ENCODE data around the gene ERN1.
"Not testable (repeated sequence)": the region's sequence is repeated elsewhere in the genome, so short reads cannot be mapped to it uniquely, and the experiment has no call there.

Gene ERN1

GRCh38 chr17:64145751-64146417 lies 15.9 kb upstream of the ERN1 start:
- peak overlapping the region; percentile 70 for H3K4me3 ChIP-seq (ENCODE audit: low read depth, low read length)
- DNase-seq (ENCODE audit: low read depth), result peak; percentile 100

DNA sequence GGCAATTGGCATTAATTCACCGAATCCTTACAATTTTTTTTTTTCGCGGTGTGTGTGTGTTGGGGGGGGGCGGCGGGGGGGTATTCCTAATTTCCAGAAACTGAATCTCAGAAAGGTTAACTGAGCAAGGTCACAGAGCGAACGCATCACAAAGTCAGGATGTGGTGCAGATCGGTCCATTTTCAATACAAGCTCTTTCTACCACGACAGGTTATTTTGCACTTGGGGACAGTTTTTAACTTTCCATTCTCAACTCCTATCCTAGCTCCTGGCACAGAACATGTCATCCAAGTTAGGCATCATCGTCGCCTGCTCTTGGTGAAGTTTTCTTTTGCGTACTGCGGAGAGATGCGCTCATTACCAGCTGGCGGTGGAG lies 15.4 kb upstream of the ERN1 start:
- no peak for DNase-seq (ENCODE audit: low read depth)
- H3K4me3 ChIP-seq (ENCODE audit: low read depth, low read length), result peak overlapping the region; percentile 70

- no peak for DNase-seq (ENCODE audit: low read depth)
- no peak overlapping the region for H3K4me3 ChIP-seq (ENCODE audit: low read depth, low read length)
Measured at GRCh38 chr17:64139542-64139941, 9.6 kb upstream of the ERN1 start.

GRCh38 chr17:64138441-64138840 lies 8.5 kb upstream of the ERN1 start:
- no peak for DNase-seq (ENCODE audit: low read depth)
- no peak overlapping the region for H3K4me3 ChIP-seq (ENCODE audit: low read depth, low read length)

GRCh38 chr17:64135000-64135399 lies 5.1 kb upstream of the ERN1 start:
- no peak overlapping the region for H3K4me3 ChIP-seq (ENCODE audit: low read depth, low read length)
- no peak for DNase-seq (ENCODE audit: low read depth)

DNA sequence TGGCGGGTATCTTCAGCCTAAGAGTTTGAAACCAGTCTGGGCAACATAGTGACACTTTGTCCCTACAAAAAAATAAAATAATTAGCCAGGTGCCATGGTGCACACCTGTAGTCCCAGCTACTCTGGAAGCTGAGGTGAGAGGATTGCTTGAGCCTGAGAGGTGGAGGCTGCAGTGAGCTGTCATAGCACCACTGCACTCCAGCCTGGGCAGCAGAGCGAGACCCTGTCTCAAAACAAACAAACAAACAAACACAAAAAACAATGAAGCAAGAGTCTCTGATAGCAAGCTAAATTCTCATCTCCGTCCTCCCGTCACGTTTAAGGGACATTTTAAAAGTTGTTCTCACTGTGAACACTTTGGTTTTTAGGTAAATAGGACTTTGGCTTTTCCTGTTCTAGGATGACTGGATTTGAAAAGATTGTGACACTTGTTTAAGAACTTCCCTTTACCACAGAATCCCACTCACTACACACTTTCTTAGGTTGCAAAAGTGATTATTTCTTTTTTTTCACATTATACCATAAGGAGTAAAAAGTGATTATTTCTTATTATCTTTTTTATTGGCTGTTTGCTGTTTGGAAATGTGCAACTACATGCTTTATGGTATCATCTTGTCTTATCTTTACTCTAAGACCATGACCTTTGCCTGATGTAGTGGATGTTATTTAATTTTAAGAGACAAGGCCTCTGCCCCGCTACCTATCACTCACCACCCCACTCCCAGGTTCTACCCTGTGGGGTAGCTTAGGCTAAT lies 4.4 kb upstream of the ERN1 start:
- H3K4me3 ChIP-seq (ENCODE audit: low read depth, low read length), result no peak overlapping the region
- no peak for DNase-seq (ENCODE audit: low read depth)

DNA sequence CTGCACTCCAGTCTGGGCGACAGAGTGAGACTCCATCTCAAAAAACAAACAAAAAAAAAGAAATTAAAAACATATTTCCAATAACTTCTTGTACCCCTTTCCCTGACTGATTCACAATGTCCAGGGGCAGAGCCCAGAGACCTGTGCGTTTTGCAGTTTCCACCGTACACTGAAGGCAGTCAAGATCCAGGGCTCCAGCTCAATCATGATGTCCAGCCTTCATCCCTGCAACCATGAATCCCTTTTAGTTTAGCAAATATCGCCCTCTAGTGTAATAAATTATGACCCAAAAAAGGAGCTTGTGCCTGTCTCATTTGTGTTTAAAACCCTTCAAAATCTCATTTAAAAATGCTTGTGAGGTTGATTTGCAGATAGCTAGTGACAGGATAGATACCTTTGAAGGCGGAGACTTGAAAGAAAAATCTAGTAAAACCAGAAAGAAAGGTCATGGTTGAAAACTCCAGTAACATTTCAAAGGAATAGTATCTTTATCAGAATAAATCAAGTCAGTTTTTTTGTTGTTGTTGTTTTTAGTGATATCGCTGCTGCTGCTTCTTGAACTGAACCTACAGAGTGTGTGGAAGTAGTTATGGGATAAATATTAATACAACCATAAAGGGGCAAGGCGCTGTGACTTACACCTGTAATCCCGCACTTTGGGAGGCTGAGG lies 3.7 kb upstream of the ERN1 start:
- no peak overlapping the region for H3K4me3 ChIP-seq (ENCODE audit: low read depth, low read length)
- DNase-seq (ENCODE audit: low read depth), result no peak

GRCh38 chr17:64131606-64132270 lies 1.8 kb upstream of the ERN1 start:
- H3K4me3 ChIP-seq (ENCODE audit: low read depth, low read length), result no peak overlapping the region
- DNase-seq (ENCODE audit: low read depth), result no peak

DNA sequence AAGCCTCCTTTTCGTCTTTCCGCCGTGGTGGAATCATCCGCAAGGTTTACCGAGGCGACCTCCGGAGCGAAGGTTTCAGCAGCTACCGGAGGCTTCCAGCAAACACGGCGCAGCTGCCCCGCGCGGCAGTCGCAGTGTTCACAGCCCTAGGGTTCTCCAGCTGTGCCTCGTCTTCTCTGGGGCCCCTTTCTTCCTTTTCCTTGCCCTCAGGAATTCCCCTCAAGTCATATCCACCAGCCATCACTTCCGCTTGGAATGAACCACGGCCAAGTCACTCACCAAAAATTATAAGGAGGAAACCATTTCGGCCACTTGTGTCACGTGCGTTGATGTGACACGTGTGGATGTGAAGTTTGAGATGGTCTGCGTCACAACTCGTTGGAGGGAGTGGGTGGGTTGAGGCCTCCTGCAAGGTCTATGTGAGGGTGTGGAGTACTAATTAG lies 636 bp upstream of the ERN1 start:
- peak overlapping the region; percentile 79 for H3K4me3 ChIP-seq (ENCODE audit: low read depth, low read length)
- no peak for DNase-seq (ENCODE audit: low read depth)

- peak overlapping the region; percentile 79 for H3K4me3 ChIP-seq (ENCODE audit: low read depth, low read length)
- no peak for DNase-seq (ENCODE audit: low read depth)
Measured at GRCh38 chr17:64129515-64129764, 504 bp downstream of the ERN1 start.

GRCh38 chr17:64128787-64129514 lies 993 bp downstream of the ERN1 start:
- H3K4me3 ChIP-seq (ENCODE audit: low read depth, low read length), result peak overlapping the region; percentile 79
- DNase-seq (ENCODE audit: low read depth), result no peak

DNA sequence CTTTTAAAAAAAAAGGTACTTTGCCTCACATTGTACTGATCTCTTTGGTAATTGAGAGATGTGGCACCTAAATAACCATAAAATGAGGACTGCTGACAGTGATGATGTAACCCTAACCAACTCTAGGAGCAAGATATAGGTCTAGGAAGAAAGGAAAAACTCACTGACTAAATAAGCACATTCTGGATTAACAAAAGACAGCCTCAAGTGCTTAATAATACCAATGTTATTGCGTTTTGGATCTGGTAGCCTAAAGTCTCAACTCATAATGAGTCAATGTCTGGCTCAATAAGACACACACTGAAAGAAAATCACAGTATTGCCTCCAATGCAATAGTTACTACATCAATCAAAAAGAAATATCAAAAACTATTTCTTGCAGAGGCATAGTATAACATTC lies 3.0 kb downstream of the ERN1 start:
- DNase-seq (ENCODE audit: low read depth), result no peak
- H3K4me3 ChIP-seq (ENCODE audit: low read depth, low read length), result no peak overlapping the region

GRCh38 chr17:64125937-64126336 lies 4.0 kb downstream of the ERN1 start:
- no peak overlapping the region for H3K4me3 ChIP-seq (ENCODE audit: low read depth, low read length)
- no peak for DNase-seq (ENCODE audit: low read depth)

DNA sequence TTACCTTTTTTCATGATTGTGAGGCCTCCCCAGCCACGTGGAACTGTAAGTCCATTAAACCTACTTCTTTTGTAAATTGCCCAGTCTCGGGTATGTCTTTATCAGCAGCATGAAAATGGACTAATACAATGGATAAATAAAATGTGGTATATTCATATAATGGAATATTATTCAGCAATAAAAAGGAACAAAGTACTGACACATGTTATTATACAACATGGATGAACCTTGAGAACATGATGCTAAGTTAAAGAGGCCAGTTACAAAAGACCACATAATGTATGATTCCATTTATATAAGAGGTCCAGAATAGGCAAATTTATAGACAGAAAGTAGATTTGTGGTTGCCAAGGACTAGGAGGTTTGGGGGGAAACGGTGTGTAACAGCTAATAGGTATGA lies 5.3 kb downstream of the ERN1 start:
- no peak for DNase-seq (ENCODE audit: low read depth)
- no peak overlapping the region for H3K4me3 ChIP-seq (ENCODE audit: low read depth, low read length)

DNA sequence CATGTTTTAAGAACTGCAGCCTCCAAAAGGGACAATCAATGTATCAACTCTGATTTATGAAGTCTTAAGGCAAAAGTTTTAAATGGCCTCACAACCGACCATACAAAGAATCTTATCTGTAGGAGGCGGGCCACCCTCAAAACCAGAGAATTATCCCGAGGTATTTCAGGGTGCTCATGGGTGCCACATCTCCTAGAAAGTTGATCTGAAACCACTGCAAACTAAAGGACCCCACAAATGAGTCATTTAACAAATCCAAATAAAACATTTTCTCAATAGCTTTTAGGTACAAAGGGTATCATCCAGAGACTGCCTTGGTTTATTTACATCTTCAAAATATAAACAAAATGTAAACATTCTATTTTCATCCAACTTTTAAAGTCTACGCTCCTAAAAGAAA lies 6.8 kb downstream of the ERN1 start:
- H3K4me3 ChIP-seq (ENCODE audit: low read depth, low read length), result no peak overlapping the region
- no peak for DNase-seq (ENCODE audit: low read depth)

- H3K4me3 ChIP-seq (ENCODE audit: low read depth, low read length); DNase-seq (ENCODE audit: low read depth): not testable (repeated sequence)
Measured at GRCh38 chr17:64120972-64121786, 8.8 kb downstream of the ERN1 start.

DNA sequence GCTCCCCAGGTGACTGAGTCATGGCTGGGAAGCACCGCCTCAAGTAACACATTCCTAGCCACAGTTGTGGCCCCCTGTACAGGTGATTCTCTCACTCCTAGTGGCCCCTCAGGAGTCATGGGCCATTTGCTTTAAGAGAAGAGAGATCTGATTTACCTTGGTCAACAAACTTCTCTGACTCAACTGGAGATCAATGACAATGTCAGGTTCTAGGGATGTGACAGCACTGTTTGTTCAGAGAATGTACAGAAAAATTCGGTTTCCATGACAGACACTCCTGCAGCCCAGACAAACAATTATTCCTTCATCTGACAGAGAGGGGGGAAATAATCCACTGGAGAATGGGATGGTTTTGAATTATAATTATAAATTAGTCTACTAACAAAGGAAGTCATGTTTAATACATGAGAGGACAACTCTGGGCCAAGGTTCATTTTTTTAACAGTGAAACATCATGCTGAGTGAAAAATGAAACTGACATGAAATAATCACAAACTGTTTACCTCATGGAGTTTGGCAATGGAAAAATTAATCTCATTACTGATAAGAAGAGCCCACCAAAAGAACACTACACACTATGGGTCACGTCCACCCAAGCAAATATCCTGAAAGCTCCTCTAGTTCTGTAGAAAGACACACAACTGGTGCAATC lies 9.7 kb downstream of the ERN1 start:
- no peak for DNase-seq (ENCODE audit: low read depth)

More for the DNA sequence above, 9.7 kb downstream of the ERN1 start:
- H3K4me3 ChIP-seq (ENCODE audit: low read depth, low read length), result no peak overlapping the region

Data from skeletal muscle cell (primary cell).